Measurements from ENCODE around the gene DNAH2. TPM values are rescaled to one million over a fixed set of nuclear protein-coding genes. Genes with fewer than 3 reads are reported as not detected.

DNAH2 gene
- total and polyA plus RNA-seq, 2 of the 8 experiments (the other 6 are each of a cell fraction or from before 2014, with no cell fraction given), result 0.13 to 0.18 TPM

DNA sequence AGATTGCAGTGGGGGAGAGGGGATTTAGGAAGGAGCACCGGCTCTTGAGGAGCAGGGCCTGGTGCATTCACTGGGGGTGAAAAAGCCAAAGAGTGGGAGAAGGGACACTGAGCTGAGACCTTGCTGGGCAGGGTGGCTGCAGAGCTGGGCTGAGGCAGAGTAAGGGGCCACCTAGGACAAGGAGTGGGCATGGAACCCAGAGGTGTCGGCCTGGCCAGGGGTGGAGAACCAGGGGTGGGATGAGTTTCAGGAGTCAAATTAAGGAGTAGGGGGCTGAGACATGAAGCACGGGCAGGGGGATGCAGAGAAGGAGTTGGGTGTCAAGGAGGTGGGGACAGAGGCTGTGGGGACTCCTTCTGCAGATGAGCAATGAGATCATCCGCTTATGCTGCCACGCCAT is 20.1 kb downstream of the DNAH2 start:
- H4K20me1 ChIP-seq (replicated peaks in 1 of 2; ENCODE audit: control insufficient read depth in 1 of 2, insufficient read depth in 2 of 2, low read length in 2 of 2), result no peaks in the 10 kb centered on the region
- 85% methylated on average over 5 of the region's 5 CpGs; no CpG with 5 or more reads in 1 of the 2 experiments for WGBS, 2 experiments (ENCODE audit: extremely low coverage in 1 of 2, insufficient coverage in 1 of 2, insufficient read length in 1 of 2, insufficient replicate concordance in 2 of 2, low coverage in 1 of 2, low lambda C conversion rate in 2 of 2, missing lambda C conversion rate in 1 of 2)
- CTCF ChIA-PET (ENCODE audit: partially characterized antibody), result interaction anchor here (1.0 kb wide), 2 partner anchors 71 to 322 kb away, joined by 4 read pairs; no protein-coding TSS in a partner anchor

More for the DNA sequence above, 20.1 kb downstream of the DNAH2 start:
- no peak overlapping the region for H3K4me3 ChIP-seq (ENCODE audit: extremely low read depth in 1 of 4, insufficient read depth in 2 of 4, low read depth in 3 of 4, low read length in 4 of 4)
- no peak overlapping the region for H3K18ac ChIP-seq (ENCODE audit: extremely low read depth, low read length)
- FAIRE-seq, result no peak
- H3K79me1 ChIP-seq (ENCODE audit: low read depth, low read length), result no peaks in the 10 kb centered on the region
- TF ChIP-seq, protein P1, sequence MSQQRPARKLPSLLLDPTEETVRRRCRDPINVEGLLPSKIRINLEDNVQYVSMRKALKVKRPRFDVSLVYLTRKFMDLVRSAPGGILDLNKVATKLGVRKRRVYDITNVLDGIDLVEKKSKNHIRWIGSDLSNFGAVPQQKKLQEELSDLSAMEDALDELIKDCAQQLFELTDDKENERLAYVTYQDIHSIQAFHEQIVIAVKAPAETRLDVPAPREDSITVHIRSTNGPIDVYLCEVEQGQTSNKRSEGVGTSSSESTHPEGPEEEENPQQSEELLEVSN (IDR thresholded peaks at IDR 0.05), result no peak
- no peak for TF ChIP-seq SIRT6 (IDR thresholded peaks at IDR 0.05; ENCODE audit: low read length)
- no peak for TF ChIP-seq SP2 (IDR thresholded peaks at IDR 0.05; ENCODE audit: low read length)
- TF ChIP-seq EP300 (IDR thresholded peaks at IDR 0.05; ENCODE audit: borderline replicate concordance in 1 of 2, low read depth in 2 of 2, low read length in 2 of 2), result no peak
- TF ChIP-seq SIN3A (conservative IDR thresholded peaks at IDR 0.05 in 1 of 2, IDR thresholded peaks at IDR 0.05 in 1 of 2; ENCODE audit: low read depth in 1 of 2, low read length in 2 of 2), result no peak
- TF ChIP-seq, protein P2, sequence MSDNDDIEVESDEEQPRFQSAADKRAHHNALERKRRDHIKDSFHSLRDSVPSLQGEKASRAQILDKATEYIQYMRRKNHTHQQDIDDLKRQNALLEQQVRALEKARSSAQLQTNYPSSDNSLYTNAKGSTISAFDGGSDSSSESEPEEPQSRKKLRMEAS (IDR thresholded peaks at IDR 0.05), result no peak
- H2AK5ac ChIP-seq (ENCODE audit: low read depth, low read length), result no peak overlapping the region
- H2BK15ac ChIP-seq (ENCODE audit: low read length), result no peak overlapping the region
- H3K36me3 ChIP-seq (ENCODE audit: control insufficient read depth in 2 of 4, insufficient read depth in 4 of 4, low read length in 3 of 4), result no peaks in the 10 kb centered on the region
- H2BK5ac ChIP-seq (ENCODE audit: low read depth, low read length), result no peak overlapping the region
- H3K23me2 ChIP-seq (ENCODE audit: low read depth, low read length), result no peaks in the 10 kb centered on the region
- no peaks in the 10 kb centered on the region for H3K9me3 ChIP-seq (ENCODE audit: insufficient read depth in 2 of 2, low read depth in 1 of 2, low read length in 1 of 2)
- no peak overlapping the region for H2BK20ac ChIP-seq (ENCODE audit: low read length)
- no peak overlapping the region for H3K4me2 ChIP-seq (ENCODE audit: insufficient read depth in 1 of 2, low read depth in 2 of 2, low read length in 2 of 2)
- H4K8ac ChIP-seq (ENCODE audit: extremely low read depth, insufficient read depth, low read length), result no peak overlapping the region
- H3K14ac ChIP-seq (ENCODE audit: insufficient read length), result no peak overlapping the region
- no peak overlapping the region for H4K5ac ChIP-seq (ENCODE audit: insufficient read length, low read depth, low read length)
- no peak overlapping the region for H3K4ac ChIP-seq (replicated peaks; ENCODE audit: insufficient read length, low read depth, low read length)
- H3K79me2 ChIP-seq (ENCODE audit: control insufficient read depth in 1 of 2, insufficient read depth in 2 of 2, low read length in 2 of 2), result no peaks in the 10 kb centered on the region; a peak in 1 of 4 replicates
- H3K27me3 ChIP-seq (replicated peaks in 1 of 4; ENCODE audit: control insufficient read depth in 3 of 4, extremely low read depth in 1 of 4, insufficient read depth in 3 of 4, low read length in 3 of 4), result peaks cover 0 to 3% (median under 1%) of the 10 kb centered on the region in 4 experiments; a peak in 3 of 7 replicates
- H3K23ac ChIP-seq (ENCODE audit: insufficient read length), result no peak overlapping the region
- H3K56ac ChIP-seq (replicated peaks; ENCODE audit: insufficient read length, low read depth, low read length), result no peak overlapping the region
- no peak overlapping the region for H2BK120ac ChIP-seq (replicated peaks; ENCODE audit: low read depth, low read length)
- no peak for DNase-seq (ENCODE audit: low read depth in 1 of 2, low spot score in 2 of 2)
- no peak overlapping the region for H2AFZ ChIP-seq (ENCODE audit: low read length)
- POLR2A ChIA-PET (ENCODE audit: partially characterized antibody), result no interaction called here
- H3K9ac ChIP-seq (replicated peaks in 1 of 4; ENCODE audit: extremely low read depth in 1 of 4, low read depth in 3 of 4, low read length in 3 of 4), result no peak overlapping the region
- H4K91ac ChIP-seq (replicated peaks; ENCODE audit: insufficient read length, low read length), result no peak overlapping the region
- H3K4me1 ChIP-seq (replicated peaks in 1 of 4; ENCODE audit: control insufficient read depth in 3 of 4, insufficient read depth in 4 of 4, low read length in 3 of 4), result no peaks in the 10 kb centered on the region
- H2BK12ac ChIP-seq (ENCODE audit: low read depth, low read length), result no peak overlapping the region
- H3K27ac ChIP-seq (ENCODE audit: low read depth, low read length), result no peak overlapping the region
